ENCODE data around the gene ALPK1.

Gene ALPK1

GRCh38 chr4:112379306-112379705, 82.1 kb downstream of the ALPK1 start:
- no peak for DNase-seq (ENCODE audit: insufficient read length, low spot score)
- TF ChIP-seq POU2F2 (IDR thresholded peaks at IDR 0.05; ENCODE audit: low read depth, low read length) (no peak), TAF1 (IDR thresholded peaks at IDR 0.05; ENCODE audit: low read depth, low read length) (no peak), PAX5 (IDR thresholded peaks at IDR 0.05; ENCODE audit: insufficient read depth, low read length, severe bottlenecking) (no peak), POLR2AphosphoS5 (IDR thresholded peaks at IDR 0.05; ENCODE audit: low read depth, low read length) (no peak), SPI1 (IDR thresholded peaks at IDR 0.05; ENCODE audit: low read depth, low read length) (no peak), POLR2A (IDR thresholded peaks at IDR 0.05; ENCODE audit: low read depth, low read length) (no peak)
- no peak for FAIRE-seq

GRCh38 chr4:112381996-112382692, 85.0 kb downstream of the ALPK1 start:
- TF ChIP-seq PAX5 (IDR thresholded peaks at IDR 0.05; ENCODE audit: insufficient read depth, low read length, severe bottlenecking) = no peak
- DNase-seq (ENCODE audit: insufficient read length, low spot score) = no peak
- FAIRE-seq = no peak

GRCh38 chr4:112386071-112386470, 88.9 kb downstream of the ALPK1 start:
- DNase-seq (ENCODE audit: insufficient read length, low spot score) = no peak
- no peak for FAIRE-seq
- no peak for TF ChIP-seq TAF1 (IDR thresholded peaks at IDR 0.05; ENCODE audit: low read depth, low read length)
- no peak for TF ChIP-seq POLR2AphosphoS5 (IDR thresholded peaks at IDR 0.05; ENCODE audit: low read depth, low read length)
- TF ChIP-seq PAX5 (IDR thresholded peaks at IDR 0.05; ENCODE audit: insufficient read depth, low read length, severe bottlenecking) = no peak
- no peak for TF ChIP-seq POU2F2 (IDR thresholded peaks at IDR 0.05; ENCODE audit: low read depth, low read length)
- no peak for TF ChIP-seq SPI1 (IDR thresholded peaks at IDR 0.05; ENCODE audit: low read depth, low read length)
- TF ChIP-seq POLR2A (IDR thresholded peaks at IDR 0.05; ENCODE audit: low read depth, low read length) = no peak

DNA sequence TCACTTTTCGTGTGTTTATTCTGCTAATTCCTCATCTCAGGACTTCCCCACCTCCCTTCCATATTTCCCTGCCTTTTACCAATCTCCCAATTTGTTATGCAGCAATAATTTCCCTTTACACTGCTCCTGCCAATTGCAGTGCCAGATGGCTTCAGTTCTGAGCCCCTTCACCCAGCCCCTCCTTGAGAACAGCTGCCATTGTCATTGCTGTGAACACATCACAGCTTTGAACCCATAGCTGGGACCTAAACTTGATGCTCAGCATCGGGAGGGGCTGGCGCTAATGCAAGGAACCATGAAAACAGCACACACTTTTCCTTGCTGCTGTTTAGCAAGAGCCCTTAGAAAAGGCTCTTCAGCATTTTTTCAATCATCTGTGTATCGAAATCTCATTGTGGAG, 104.9 kb downstream of the ALPK1 start:
- FAIRE-seq (no peak), DNase-seq (ENCODE audit: insufficient read length, low spot score) (no peak)
- TF ChIP-seq PAX5 (IDR thresholded peaks at IDR 0.05; ENCODE audit: insufficient read depth, low read length, severe bottlenecking) (no peak), TAF1 (IDR thresholded peaks at IDR 0.05; ENCODE audit: low read depth, low read length) (no peak), POLR2AphosphoS5 (IDR thresholded peaks at IDR 0.05; ENCODE audit: low read depth, low read length) (no peak), POLR2A (IDR thresholded peaks at IDR 0.05; ENCODE audit: low read depth, low read length) (no peak)

- no peak for DNase-seq (ENCODE audit: insufficient read length, low spot score)
- no peak for TF ChIP-seq SPI1 (IDR thresholded peaks at IDR 0.05; ENCODE audit: low read depth, low read length)
- TF ChIP-seq POLR2A (IDR thresholded peaks at IDR 0.05; ENCODE audit: low read depth, low read length) = no peak
- TF ChIP-seq POLR2AphosphoS5 (IDR thresholded peaks at IDR 0.05; ENCODE audit: low read depth, low read length) = no peak
- no peak for TF ChIP-seq TAF1 (IDR thresholded peaks at IDR 0.05; ENCODE audit: low read depth, low read length)
- TF ChIP-seq PAX5 (IDR thresholded peaks at IDR 0.05; ENCODE audit: insufficient read depth, low read length, severe bottlenecking) = no peak
- no peak for TF ChIP-seq POU2F2 (IDR thresholded peaks at IDR 0.05; ENCODE audit: low read depth, low read length)
- FAIRE-seq = no peak
These were observed 106.2 kb downstream of the ALPK1 start for GRCh38 chr4:112403101-112403945.

- FAIRE-seq (no peak), DNase-seq (ENCODE audit: insufficient read length, low spot score) (no peak)
- TF ChIP-seq TAF1 (IDR thresholded peaks at IDR 0.05; ENCODE audit: low read depth, low read length) = no peak
- no peak for TF ChIP-seq PAX5 (IDR thresholded peaks at IDR 0.05; ENCODE audit: insufficient read depth, low read length, severe bottlenecking)
- no peak for TF ChIP-seq POU2F2 (IDR thresholded peaks at IDR 0.05; ENCODE audit: low read depth, low read length)
- TF ChIP-seq POLR2A (IDR thresholded peaks at IDR 0.05; ENCODE audit: low read depth, low read length) = no peak
- TF ChIP-seq POLR2AphosphoS5 (IDR thresholded peaks at IDR 0.05; ENCODE audit: low read depth, low read length) = no peak
- no peak for TF ChIP-seq SPI1 (IDR thresholded peaks at IDR 0.05; ENCODE audit: low read depth, low read length)
These were observed 113.2 kb downstream of the ALPK1 start for GRCh38 chr4:112410364-112410763.

DNA sequence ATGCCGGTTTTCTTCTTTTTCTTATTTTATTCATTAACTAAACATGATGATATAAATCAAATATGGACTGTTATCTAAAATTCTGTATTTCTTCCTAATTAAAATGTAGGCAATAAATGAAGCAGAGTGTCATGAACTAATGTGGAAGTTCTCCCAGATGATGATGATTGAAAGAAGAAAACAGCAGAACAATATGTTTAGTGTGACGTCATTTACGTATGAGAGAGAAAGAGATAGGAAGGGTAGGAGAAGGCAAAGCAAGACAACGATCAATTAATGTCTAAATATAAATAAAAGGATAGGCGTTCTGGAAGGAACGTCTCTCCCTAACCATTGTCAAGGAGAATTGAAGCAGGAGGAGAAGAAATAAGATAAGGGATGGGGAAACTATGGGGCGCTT, 113.6 kb downstream of the ALPK1 start:
- FAIRE-seq (no peak), DNase-seq (ENCODE audit: insufficient read length, low spot score) (no peak)
- TF ChIP-seq SPI1 (IDR thresholded peaks at IDR 0.05; ENCODE audit: low read depth, low read length) = no peak
- TF ChIP-seq POLR2AphosphoS5 (IDR thresholded peaks at IDR 0.05; ENCODE audit: low read depth, low read length) = no peak
- TF ChIP-seq PAX5 (IDR thresholded peaks at IDR 0.05; ENCODE audit: insufficient read depth, low read length, severe bottlenecking) = no peak
- no peak for TF ChIP-seq POU2F2 (IDR thresholded peaks at IDR 0.05; ENCODE audit: low read depth, low read length)
- TF ChIP-seq POLR2A (IDR thresholded peaks at IDR 0.05; ENCODE audit: low read depth, low read length) = no peak
- no peak for TF ChIP-seq TAF1 (IDR thresholded peaks at IDR 0.05; ENCODE audit: low read depth, low read length)

- TF ChIP-seq TAF1 (IDR thresholded peaks at IDR 0.05; ENCODE audit: low read depth, low read length) (no peak), PAX5 (IDR thresholded peaks at IDR 0.05; ENCODE audit: insufficient read depth, low read length, severe bottlenecking) (no peak), POLR2A (IDR thresholded peaks at IDR 0.05; ENCODE audit: low read depth, low read length) (no peak), POU2F2 (IDR thresholded peaks at IDR 0.05; ENCODE audit: low read depth, low read length) (no peak), POLR2AphosphoS5 (IDR thresholded peaks at IDR 0.05; ENCODE audit: low read depth, low read length) (no peak), SPI1 (IDR thresholded peaks at IDR 0.05; ENCODE audit: low read depth, low read length) (no peak)
- DNase-seq (ENCODE audit: insufficient read length, low spot score) (no peak), FAIRE-seq (no peak)
These were observed 114.8 kb downstream of the ALPK1 start for GRCh38 chr4:112411781-112412550.

- no peak for FAIRE-seq
- TF ChIP-seq POLR2AphosphoS5 (IDR thresholded peaks at IDR 0.05; ENCODE audit: low read depth, low read length) (no peak), POU2F2 (IDR thresholded peaks at IDR 0.05; ENCODE audit: low read depth, low read length) (no peak), PAX5 (IDR thresholded peaks at IDR 0.05; ENCODE audit: insufficient read depth, low read length, severe bottlenecking) (no peak), TAF1 (IDR thresholded peaks at IDR 0.05; ENCODE audit: low read depth, low read length) (no peak), SPI1 (IDR thresholded peaks at IDR 0.05; ENCODE audit: low read depth, low read length) (no peak), POLR2A (IDR thresholded peaks at IDR 0.05; ENCODE audit: low read depth, low read length) (no peak)
- DNase-seq (ENCODE audit: insufficient read length, low spot score) = no peak
These were observed 119.3 kb downstream of the ALPK1 start for GRCh38 chr4:112416464-112416863.
